IPS-20b (cell line): ENCODE results near the gene CIDEA.
A peak's percentile ranks its signal among the peaks of the same experiment; 100 is the strongest.

Source experiments
- H3K27ac ChIP-seq: one replicate; pipeline ENCODE4 v1.5.1; 2013; ENCODE audit warnings: low read length
- H3K27me3 ChIP-seq: 2 replicates; pipeline ENCODE4 v1.6.1; 2013; ENCODE audit warnings: mild to moderate bottlenecking, low read length, inconsistent platforms; ENCODE audit not compliant: insufficient read depth
- H3K36me3 ChIP-seq: 2 replicates; pipeline ENCODE4 v1.6.1; 2013; ENCODE audit warnings: low read depth, mild to moderate bottlenecking, inconsistent platforms, low read length, moderate library complexity; ENCODE audit not compliant: insufficient read depth
- H3K4me1 ChIP-seq: 2 replicates; pipeline ENCODE4 v1.6.1; 2013; ENCODE audit warnings: mild to moderate bottlenecking, control low read depth, inconsistent platforms, low read length, moderate library complexity; ENCODE audit not compliant: insufficient read depth
- H3K4me3 ChIP-seq: 2 replicates; pipeline ENCODE4 v1.5.1; 2013; ENCODE audit warnings: mild to moderate bottlenecking, low read length, inconsistent platforms
- H3K9ac ChIP-seq: 2 replicates; pipeline ENCODE4 v1.6.1; 2013; ENCODE audit warnings: low read depth, mild to moderate bottlenecking, inconsistent platforms, low read length, moderate library complexity
- H3K9me3 ChIP-seq: 2 replicates; pipeline ENCODE4 v1.6.1; 2013; ENCODE audit warnings: mild to moderate bottlenecking, low read depth, low read length, inconsistent platforms; ENCODE audit not compliant: insufficient read depth

Gene CIDEA

GRCh38 chr18:12257996-12258718 lies 4.0 kb downstream of the CIDEA start:
- Histone ChIP-seq H3K36me3 (no peaks in the 10 kb centered on the region), H3K9me3 (no peaks in the 10 kb centered on the region), H3K4me3 (no peak overlapping the region), H3K27me3 (peaks cover 62% of the 10 kb centered on the region), H3K27ac (no peak overlapping the region), H3K4me1 (peaks cover 11% of the 10 kb centered on the region), H3K9ac (no peak overlapping the region)

GRCh38 chr18:12258719-12259705 lies 4.9 kb downstream of the CIDEA start:
- H3K4me3 ChIP-seq, result no peak overlapping the region
- H3K9me3 ChIP-seq, result no peaks in the 10 kb centered on the region
- H3K36me3 ChIP-seq, result no peaks in the 10 kb centered on the region

GRCh38 chr18:12262748-12263147 lies 8.6 kb downstream of the CIDEA start:
- Histone ChIP-seq H3K27ac (no peak overlapping the region), H3K4me1 (no peaks in the 10 kb centered on the region), H3K36me3 (no peaks in the 10 kb centered on the region), H3K4me3 (no peak overlapping the region), H3K9me3 (no peaks in the 10 kb centered on the region), H3K27me3 (peaks cover 20% of the 10 kb centered on the region), H3K9ac (no peak overlapping the region)

More at GRCh38 chr18:12258719-12259705, 4.9 kb downstream of the CIDEA start:
- Histone ChIP-seq H3K4me1 (peaks cover 11% of the 10 kb centered on the region), H3K27ac (no peak overlapping the region), H3K9ac (no peak overlapping the region), H3K27me3 (peaks cover 57% of the 10 kb centered on the region)

GRCh38 chr18:12264864-12265263 lies 10.7 kb downstream of the CIDEA start:
- Histone ChIP-seq H3K36me3 (no peaks in the 10 kb centered on the region), H3K27me3 (0 out of 2 replicates have a peak, but pooled peaks cover 7% of the 10 kb centered on the region), H3K27ac (no peak overlapping the region), H3K9me3 (no peaks in the 10 kb centered on the region), H3K4me3 (no peak overlapping the region), H3K9ac (no peak overlapping the region), H3K4me1 (no peaks in the 10 kb centered on the region)

GRCh38 chr18:12271376-12272235 lies 17.4 kb downstream of the CIDEA start:
- Histone ChIP-seq H3K4me1 (0 out of 2 replicates have a peak, but pooled peaks cover 4% of the 10 kb centered on the region), H3K9me3 (no peaks in the 10 kb centered on the region), H3K27me3 (no peaks in the 10 kb centered on the region), H3K4me3 (peak overlapping the region; percentile 72), H3K27ac (no peak overlapping the region), H3K36me3 (no peaks in the 10 kb centered on the region), H3K9ac (peak overlapping the region; percentile 82; the same call in 1 of the 2 replicates)

- Histone ChIP-seq H3K27ac (no peak overlapping the region), H3K9me3 (no peaks in the 10 kb centered on the region), H3K27me3 (peaks cover 4% of the 10 kb centered on the region; the same call in 1 of the 2 replicates), H3K9ac (no peak overlapping the region), H3K4me3 (no peak overlapping the region), H3K4me1 (peaks cover 10% of the 10 kb centered on the region; the same call in 1 of the 2 replicates), H3K36me3 (no peaks in the 10 kb centered on the region)
Observed at GRCh38 chr18:12274793-12275192, 20.6 kb downstream of the CIDEA start.

GRCh38 chr18:12276736-12277554 lies 22.8 kb downstream of the CIDEA start:
- Histone ChIP-seq H3K9ac (no peak overlapping the region), H3K36me3 (no peaks in the 10 kb centered on the region), H3K4me1 (peaks cover 10% of the 10 kb centered on the region; the same call in 1 of the 2 replicates), H3K27me3 (peaks cover 9% of the 10 kb centered on the region; the same call in 1 of the 2 replicates), H3K9me3 (no peaks in the 10 kb centered on the region), H3K4me3 (no peak overlapping the region), H3K27ac (no peak overlapping the region)

- H3K4me3 ChIP-seq, result no peak overlapping the region; the same call in 1 of the 2 replicates
- H3K27me3 ChIP-seq, result peaks cover 9% of the 10 kb centered on the region; the same call in 1 of the 2 replicates
- peak overlapping the region; percentile 68; the same call in 1 of the 2 replicates for H3K9ac ChIP-seq
- H3K4me1 ChIP-seq, result peaks cover 10% of the 10 kb centered on the region; the same call in 1 of the 2 replicates
- H3K9me3 ChIP-seq, result no peaks in the 10 kb centered on the region
- no peak overlapping the region for H3K27ac ChIP-seq
- H3K36me3 ChIP-seq, result no peaks in the 10 kb centered on the region
Observed at GRCh38 chr18:12278215-12278671, 24.1 kb downstream of the CIDEA start.

GRCh38 chr18:12278741-12279682 lies 24.9 kb downstream of the CIDEA start:
- H3K27me3 ChIP-seq, result peaks cover 9% of the 10 kb centered on the region; the same call in 1 of the 2 replicates
- peak overlapping the region; percentile 1 for H3K27ac ChIP-seq
- H3K36me3 ChIP-seq, result no peaks in the 10 kb centered on the region
- peak overlapping the region; percentile 68; the same call in 1 of the 2 replicates for H3K9ac ChIP-seq
- peak overlapping the region; percentile 28; the same call in 1 of the 2 replicates for H3K4me3 ChIP-seq
- H3K9me3 ChIP-seq, result no peaks in the 10 kb centered on the region
- H3K4me1 ChIP-seq, result peaks cover 7% of the 10 kb centered on the region; the same call in 1 of the 2 replicates
